Nephron (organoid): Measurements from ENCODE around the gene ZNF23.

ENCODE experiments used
- H3K27ac Mint-ChIP-seq, 3 experiments: 2 replicates each; pipeline ENCODE4 v1.8.0; 2020; ENCODE audit warnings: mixed read lengths in 3 of 3, mild to moderate bottlenecking in 2 of 3, moderate library complexity in 1 of 3
- H3K27me3 Mint-ChIP-seq: 2 replicates; pipeline ENCODE4 v1.8.0; 2021; ENCODE audit warnings: low read depth, mild to moderate bottlenecking, moderate library complexity, mixed read lengths
- H3K36me3 Mint-ChIP-seq: 2 replicates; pipeline ENCODE4 v1.8.0; 2020; ENCODE audit warnings: low read depth, mixed read lengths
- H3K4me1 Mint-ChIP-seq: 2 replicates; pipeline ENCODE4 v1.8.0; 2020; ENCODE audit warnings: mixed read lengths
- H3K4me3 Mint-ChIP-seq, 3 experiments: 2 replicates each; pipeline ENCODE4 v1.8.0; 2020; ENCODE audit warnings: mild to moderate bottlenecking in 3 of 3, mixed read lengths in 3 of 3, moderate library complexity in 2 of 3
- H3K9me3 Mint-ChIP-seq: 2 replicates; pipeline ENCODE4 v1.8.0; 2020; ENCODE audit warnings: mixed read lengths
- TF ChIP-seq, protein P1 (sequence below), 3 experiments: fragments of 200-600 bp; sonication (generic); IDR thresholded peaks; one replicate each; pipeline ENCODE4 v1.5.0; 2021; ENCODE audit warnings: antibody characterized with exemption in 3 of 3; ENCODE audit not compliant: unreplicated experiment in 3 of 3

The ZNF23 gene

GRCh38 chr16:71476457-71477124 is 14.5 kb upstream of the ZNF23 start:
- no peaks in the 10 kb centered on the region for H3K9me3 Mint-ChIP-seq
- H3K4me1 Mint-ChIP-seq = no peaks in the 10 kb centered on the region
- no peak overlapping the region for H3K27ac Mint-ChIP-seq
- H3K27me3 Mint-ChIP-seq = no peaks in the 10 kb centered on the region
- TF ChIP-seq, protein P1, sequence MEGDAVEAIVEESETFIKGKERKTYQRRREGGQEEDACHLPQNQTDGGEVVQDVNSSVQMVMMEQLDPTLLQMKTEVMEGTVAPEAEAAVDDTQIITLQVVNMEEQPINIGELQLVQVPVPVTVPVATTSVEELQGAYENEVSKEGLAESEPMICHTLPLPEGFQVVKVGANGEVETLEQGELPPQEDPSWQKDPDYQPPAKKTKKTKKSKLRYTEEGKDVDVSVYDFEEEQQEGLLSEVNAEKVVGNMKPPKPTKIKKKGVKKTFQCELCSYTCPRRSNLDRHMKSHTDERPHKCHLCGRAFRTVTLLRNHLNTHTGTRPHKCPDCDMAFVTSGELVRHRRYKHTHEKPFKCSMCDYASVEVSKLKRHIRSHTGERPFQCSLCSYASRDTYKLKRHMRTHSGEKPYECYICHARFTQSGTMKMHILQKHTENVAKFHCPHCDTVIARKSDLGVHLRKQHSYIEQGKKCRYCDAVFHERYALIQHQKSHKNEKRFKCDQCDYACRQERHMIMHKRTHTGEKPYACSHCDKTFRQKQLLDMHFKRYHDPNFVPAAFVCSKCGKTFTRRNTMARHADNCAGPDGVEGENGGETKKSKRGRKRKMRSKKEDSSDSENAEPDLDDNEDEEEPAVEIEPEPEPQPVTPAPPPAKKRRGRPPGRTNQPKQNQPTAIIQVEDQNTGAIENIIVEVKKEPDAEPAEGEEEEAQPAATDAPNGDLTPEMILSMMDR (IDR thresholded peaks at IDR 0.05; ENCODE audit: unreplicated experiment in 3 of 3) = no peak
- peaks cover 30% of the 10 kb centered on the region for H3K36me3 Mint-ChIP-seq
- H3K4me3 Mint-ChIP-seq = no peak overlapping the region

- Mint-ChIP-seq H3K27ac (no peak overlapping the region), H3K4me1 (no peaks in the 10 kb centered on the region), H3K27me3 (no peaks in the 10 kb centered on the region), H3K4me3 (no peak overlapping the region), H3K36me3 (peaks cover 30% of the 10 kb centered on the region), H3K9me3 (no peaks in the 10 kb centered on the region)
- TF ChIP-seq, protein P1 (IDR thresholded peaks at IDR 0.05; ENCODE audit: unreplicated experiment in 3 of 3) = no peak
Observed at GRCh38 chr16:71474864-71475263, 12.8 kb upstream of the ZNF23 start.

DNA sequence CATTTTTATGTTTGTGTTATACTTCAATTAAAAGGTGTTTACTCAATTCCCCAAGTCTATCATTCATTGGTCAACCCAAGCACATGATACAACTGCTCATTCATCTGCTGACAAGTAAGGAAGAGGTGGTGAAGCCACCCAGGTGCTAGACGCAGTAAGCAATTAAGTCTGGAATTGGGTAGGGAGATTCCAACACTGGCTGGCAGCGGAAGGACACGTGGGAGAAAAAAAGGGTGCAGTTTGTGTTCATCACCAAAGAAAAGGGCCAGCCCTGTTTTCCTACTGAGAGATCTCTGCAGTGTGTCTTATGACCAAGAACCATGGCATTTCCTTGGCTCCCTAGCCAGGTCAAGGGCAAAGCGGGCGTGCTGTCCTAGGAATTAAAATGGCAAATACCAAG is 11.8 kb upstream of the ZNF23 start:
- no peaks in the 10 kb centered on the region for H3K4me1 Mint-ChIP-seq
- no peak overlapping the region for H3K4me3 Mint-ChIP-seq
- no peaks in the 10 kb centered on the region for H3K27me3 Mint-ChIP-seq
- no peak overlapping the region for H3K27ac Mint-ChIP-seq
- TF ChIP-seq, protein P1 (IDR thresholded peaks at IDR 0.05; ENCODE audit: unreplicated experiment in 3 of 3) = no peak
- H3K9me3 Mint-ChIP-seq = no peaks in the 10 kb centered on the region
- peaks cover 30% of the 10 kb centered on the region for H3K36me3 Mint-ChIP-seq

DNA sequence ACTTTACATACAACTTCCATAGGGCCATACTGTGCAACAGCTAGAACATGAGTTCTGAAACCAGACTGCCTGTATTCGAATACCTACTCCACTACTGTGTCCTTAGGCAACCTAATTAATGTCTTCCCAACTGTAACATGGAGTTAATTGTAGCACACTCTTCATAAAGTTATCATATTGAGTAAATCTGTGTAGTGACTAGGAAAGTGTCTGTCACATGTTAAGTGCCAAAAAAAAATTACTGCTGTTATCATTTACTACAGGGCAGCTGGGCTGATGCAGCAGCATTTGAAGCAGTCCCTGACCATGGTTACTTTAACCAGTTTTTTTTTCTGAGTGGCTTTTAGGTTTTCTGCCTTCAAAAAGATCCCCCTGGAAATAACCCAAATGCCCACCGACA is 10.9 kb upstream of the ZNF23 start:
- no peaks in the 10 kb centered on the region for H3K9me3 Mint-ChIP-seq
- TF ChIP-seq, protein P1 (IDR thresholded peaks at IDR 0.05; ENCODE audit: unreplicated experiment in 3 of 3) = no peak
- no peak overlapping the region for H3K27ac Mint-ChIP-seq
- no peaks in the 10 kb centered on the region for H3K27me3 Mint-ChIP-seq
- H3K36me3 Mint-ChIP-seq = peaks cover 24% of the 10 kb centered on the region
- no peaks in the 10 kb centered on the region for H3K4me1 Mint-ChIP-seq
- H3K4me3 Mint-ChIP-seq = no peak overlapping the region

DNA sequence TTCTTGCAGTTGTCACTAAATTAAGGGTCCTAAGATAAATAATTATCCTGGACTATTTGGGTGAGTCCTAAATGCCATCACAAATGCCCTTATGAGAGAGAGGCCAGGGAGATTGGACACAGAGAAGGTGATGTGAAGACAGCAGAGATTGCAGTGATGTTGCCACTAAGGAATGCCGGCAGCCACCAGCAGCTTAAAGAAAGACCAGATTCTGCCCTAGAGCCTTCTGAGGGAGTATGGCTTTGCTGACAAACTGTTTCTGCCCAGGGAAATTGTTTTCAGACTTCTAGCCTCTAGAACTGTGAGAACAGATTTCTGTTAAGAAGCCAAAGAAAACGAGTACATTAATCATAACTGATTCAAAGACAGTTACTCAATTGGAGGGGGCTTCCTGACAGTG is 10.0 kb upstream of the ZNF23 start:
- no peak overlapping the region for H3K27ac Mint-ChIP-seq
- H3K27me3 Mint-ChIP-seq = no peaks in the 10 kb centered on the region
- no peaks in the 10 kb centered on the region for H3K9me3 Mint-ChIP-seq
- no peaks in the 10 kb centered on the region for H3K4me1 Mint-ChIP-seq
- TF ChIP-seq, protein P1 (IDR thresholded peaks at IDR 0.05; ENCODE audit: unreplicated experiment in 3 of 3) = no peak
- no peak overlapping the region for H3K4me3 Mint-ChIP-seq
- H3K36me3 Mint-ChIP-seq = peaks cover 18% of the 10 kb centered on the region

DNA sequence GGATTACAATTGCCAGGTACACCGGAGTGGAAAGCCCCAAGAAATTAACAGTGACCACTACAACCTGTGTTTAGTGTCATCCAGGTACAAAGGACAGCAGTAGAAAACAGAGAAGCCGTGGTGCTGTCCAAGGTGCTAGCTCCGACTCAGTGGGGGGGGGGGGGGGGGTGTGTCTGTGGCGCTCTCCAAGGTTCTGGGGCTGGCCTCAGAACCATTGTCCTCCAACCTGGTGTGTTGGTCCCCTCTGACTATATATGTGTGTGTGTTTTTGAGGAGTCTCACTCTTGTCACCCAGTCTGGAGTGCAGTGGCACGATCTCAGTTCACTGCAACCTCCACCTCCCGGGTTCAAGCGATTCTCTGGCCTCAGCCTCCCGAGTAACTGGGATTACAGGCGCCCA is 5.8 kb upstream of the ZNF23 start:
- Mint-ChIP-seq H3K36me3 (peaks cover 5% of the 10 kb centered on the region), H3K4me1 (no peaks in the 10 kb centered on the region), H3K4me3 (no peak overlapping the region), H3K9me3 (no peaks in the 10 kb centered on the region), H3K27ac (no peak overlapping the region), H3K27me3 (no peaks in the 10 kb centered on the region)
- TF ChIP-seq, protein P1 (IDR thresholded peaks at IDR 0.05; ENCODE audit: unreplicated experiment in 3 of 3) = no peak
